Measurements from ENCODE around the gene RPL36. TPM values are rescaled to one million over a fixed set of nuclear protein-coding genes. Genes with fewer than 3 reads are reported as not detected.

Gene RPL36
- total RNA-seq, 2 experiments from 2014 or later = 1,487 to 1,524 TPM

GRCh38 chr19:5692723-5693194 is 2.7 kb downstream of the RPL36 start:
- CTCF ChIA-PET = no interaction called here
- DNase-seq = no peak

DNA sequence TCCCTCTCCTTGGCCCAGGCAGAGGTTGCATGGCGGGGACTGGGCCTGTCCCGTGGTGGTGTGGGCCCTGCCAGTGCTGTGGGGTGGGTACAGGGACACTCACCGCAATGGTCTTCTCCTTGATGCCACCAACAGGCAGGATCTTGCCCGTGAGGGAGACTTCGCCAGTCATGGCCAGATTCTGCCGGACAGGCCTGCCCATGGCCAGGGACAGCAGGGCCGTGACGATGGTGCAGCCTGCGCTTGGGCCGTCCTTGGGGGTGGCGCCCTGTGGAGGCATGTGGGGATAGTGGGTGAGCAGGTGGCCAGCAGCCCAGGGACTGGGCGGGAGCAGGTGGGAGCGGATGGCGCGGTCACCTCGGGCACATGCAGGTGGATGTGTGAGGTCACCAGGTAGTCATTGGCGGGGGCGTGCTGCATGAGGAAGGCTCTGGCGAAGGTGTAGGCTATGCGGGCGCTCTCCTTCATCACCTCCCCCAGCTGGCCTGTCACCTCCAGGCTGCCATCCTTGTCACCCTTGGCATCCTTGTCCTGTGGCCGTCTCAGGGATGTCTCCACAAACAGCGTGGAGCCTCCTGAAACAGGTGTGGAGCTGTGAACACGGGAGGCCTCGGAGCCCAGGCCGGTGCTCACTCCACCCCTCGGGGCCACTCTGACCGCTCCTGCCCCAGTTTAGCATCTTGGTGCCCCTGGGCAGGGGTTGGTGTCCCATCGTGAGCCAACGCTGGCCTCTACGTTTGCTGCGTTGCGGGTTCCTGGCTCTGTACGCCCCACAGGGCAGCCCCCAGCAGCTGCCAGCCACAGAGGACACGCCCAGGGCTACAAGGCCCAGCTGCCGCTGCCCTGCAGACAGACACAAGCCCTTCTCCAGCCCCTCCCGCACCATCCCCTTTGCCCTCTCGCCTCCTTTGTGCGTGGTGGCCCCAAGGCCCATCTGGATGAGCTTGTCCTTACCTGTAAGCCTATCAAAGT is 3.4 kb downstream of the RPL36 start:
- peak overlapping the region; percentile 35 for H3K4me3 Mint-ChIP-seq
- H3K36me3 Mint-ChIP-seq = peaks cover 51% of the 10 kb centered on the region
- CTCF ChIA-PET = no interaction called here
- intact Hi-C loops (cut with micrococcal nuclease) = no loop called here
- no peaks in the 10 kb centered on the region for H3K27me3 Mint-ChIP-seq
- no peaks in the 10 kb centered on the region for H3K9me3 Mint-ChIP-seq
- H3K27ac Mint-ChIP-seq = peak overlapping the region; percentile 18
- peaks cover 23% of the 10 kb centered on the region for H3K4me1 Mint-ChIP-seq (ENCODE audit: low read depth)
- POLR2A ChIA-PET = interaction anchor here (0.9 to 1.9 kb wide), 3 partner anchors 13 to 134 kb away, joined by 3 to 8 read pairs (median 3); no protein-coding TSS in a partner anchor
- DNase-seq = peak; percentile 26

More at GRCh38 chr19:5692723-5693194, 2.7 kb downstream of the RPL36 start:
- Mint-ChIP-seq H3K36me3 (peaks cover 46% of the 10 kb centered on the region), H3K9me3 (no peaks in the 10 kb centered on the region), H3K27ac (peak overlapping the region; percentile 85), H3K4me1 (ENCODE audit: low read depth) (peaks cover 28% of the 10 kb centered on the region), H3K27me3 (no peaks in the 10 kb centered on the region), H3K4me3 (peak overlapping the region; percentile 96)
- intact Hi-C loops (cut with micrococcal nuclease) = no loop called here
- POLR2A ChIA-PET = interaction anchor here (1.9 kb wide), 1 partner anchor 26 kb away, joined by 8 read pairs; no protein-coding TSS in a partner anchor

DNA sequence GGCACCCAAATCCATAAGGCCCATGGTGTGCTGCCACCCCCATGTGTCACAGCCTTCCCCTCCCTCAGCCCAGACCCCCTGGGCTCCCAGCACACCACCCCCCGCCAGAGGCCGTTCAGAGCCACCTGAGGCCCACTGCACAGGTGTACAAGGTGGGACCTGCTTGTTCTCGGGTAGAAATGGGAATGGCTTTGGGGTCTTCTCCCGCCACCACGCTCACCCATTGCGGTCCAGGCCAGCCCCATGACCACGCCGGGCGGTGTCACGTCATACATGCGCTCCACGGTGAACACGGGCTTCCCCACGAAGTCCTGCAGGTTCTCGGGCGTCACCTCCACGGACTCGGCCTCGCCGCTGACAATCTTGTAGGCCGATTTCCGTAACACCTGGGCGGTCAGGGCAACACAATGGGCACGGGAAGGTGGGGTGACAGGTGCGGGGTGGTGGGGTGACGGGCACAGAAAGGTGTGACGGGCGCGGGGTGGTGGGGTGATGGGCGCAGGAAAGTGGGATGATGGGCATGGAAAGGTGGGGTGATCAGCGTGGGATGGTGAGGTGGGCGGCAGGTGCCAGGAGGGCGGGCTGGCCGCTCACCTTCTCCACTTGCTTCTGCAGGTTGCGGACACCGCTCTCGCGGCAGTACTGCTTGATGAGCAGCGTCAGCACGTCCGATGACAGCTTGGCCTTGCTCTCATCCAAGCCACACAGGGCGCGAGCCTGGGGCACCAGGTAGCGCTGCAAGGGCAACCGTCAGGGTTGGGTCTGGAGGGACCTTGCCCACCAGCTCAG is 4.3 kb downstream of the RPL36 start:
- Mint-ChIP-seq H3K9me3 (no peaks in the 10 kb centered on the region), H3K27ac (peak overlapping the region; percentile 49), H3K4me3 (no peak overlapping the region), H3K36me3 (peaks cover 57% of the 10 kb centered on the region), H3K4me1 (ENCODE audit: low read depth) (peaks cover 22% of the 10 kb centered on the region), H3K27me3 (no peaks in the 10 kb centered on the region)
- intact Hi-C loops (cut with micrococcal nuclease) = no loop called here
- POLR2A ChIA-PET = interaction anchor here (0.9 to 1.9 kb wide), 3 partner anchors 12 to 133 kb away, joined by 3 to 8 read pairs (median 3); no protein-coding TSS in a partner anchor
- CTCF ChIA-PET = no interaction called here
- DNase-seq = no peak

DNA sequence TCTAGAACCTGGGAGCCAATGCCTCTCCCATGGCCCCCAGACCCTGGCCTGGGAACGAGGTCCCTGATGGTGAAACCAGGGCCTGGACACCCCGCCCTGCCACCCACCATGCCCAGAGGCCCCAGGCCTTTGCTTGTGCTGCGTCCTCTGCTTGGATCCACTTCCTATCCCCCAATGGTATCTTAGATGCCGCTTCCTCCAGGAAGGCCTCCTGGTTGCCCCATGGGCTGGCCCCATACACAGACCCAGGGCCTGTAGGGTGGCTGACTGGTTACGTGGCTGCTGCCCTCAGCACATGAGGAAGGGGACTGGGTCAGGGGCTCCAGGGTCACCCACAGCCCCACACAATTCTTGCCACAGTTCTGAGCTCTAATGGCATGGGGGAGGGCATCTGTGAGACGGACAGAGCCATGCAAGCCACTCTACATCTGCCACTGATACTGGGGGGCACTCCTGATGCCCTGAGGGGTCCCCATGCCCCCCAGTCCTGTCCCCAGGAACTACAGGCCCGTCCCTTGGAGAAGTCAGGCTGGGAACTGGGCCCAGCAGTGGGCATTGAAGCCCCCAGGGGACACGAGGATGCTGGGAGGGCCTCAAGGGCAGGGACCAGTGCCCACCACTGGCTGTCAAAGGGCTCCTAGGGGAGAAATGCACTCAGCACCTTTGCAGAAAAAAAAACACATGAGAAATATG is 5.0 kb downstream of the RPL36 start:
- intact Hi-C loops (cut with micrococcal nuclease) = no loop called here
- CTCF ChIA-PET = no interaction called here
- peaks cover 56% of the 10 kb centered on the region for H3K36me3 Mint-ChIP-seq
- no peak overlapping the region for H3K4me3 Mint-ChIP-seq
- H3K27ac Mint-ChIP-seq = peak overlapping the region; percentile 42
- H3K27me3 Mint-ChIP-seq = no peaks in the 10 kb centered on the region
- POLR2A ChIA-PET = interaction anchor here (1.1 to 1.9 kb wide), 2 partner anchors 8 to 23 kb away, joined by 3 to 8 read pairs; no protein-coding TSS in a partner anchor
- no peak for DNase-seq
- no peaks in the 10 kb centered on the region for H3K9me3 Mint-ChIP-seq
- peaks cover 18% of the 10 kb centered on the region for H3K4me1 Mint-ChIP-seq (ENCODE audit: low read depth)

DNA sequence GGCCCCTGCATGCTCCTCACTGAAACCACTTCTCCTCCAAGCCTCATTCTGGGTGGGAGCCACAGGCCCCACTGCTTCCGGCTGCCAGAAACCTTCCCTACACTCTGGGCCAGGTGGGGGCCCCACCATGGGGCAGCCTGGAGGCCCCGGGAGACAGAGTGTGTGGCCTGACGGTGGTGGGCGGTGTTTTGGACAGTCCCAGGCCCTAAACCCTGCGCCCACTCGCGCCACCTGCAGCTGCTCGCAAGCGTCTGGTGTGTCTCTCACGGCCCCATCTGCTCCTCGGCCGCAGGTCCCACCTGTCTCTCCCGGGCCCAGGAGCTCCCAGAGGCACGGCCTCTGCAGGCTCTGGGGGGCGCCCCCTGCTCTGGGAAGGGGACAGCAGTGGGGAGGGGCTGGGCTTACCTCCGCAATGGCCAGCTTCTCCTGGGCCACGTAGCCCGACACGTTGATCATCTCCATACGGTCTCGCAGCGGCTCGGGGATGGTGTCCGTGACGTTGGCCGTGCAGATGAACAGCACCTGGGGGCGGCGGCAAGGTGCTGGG is 5.6 kb downstream of the RPL36 start:
- CTCF ChIA-PET = no interaction called here
- intact Hi-C loops (cut with micrococcal nuclease) = no loop called here
- no peak overlapping the region for H3K27ac Mint-ChIP-seq

GRCh38 chr19:5696196-5697021 is 6.3 kb downstream of the RPL36 start:
- peak overlapping the region; percentile 45 for H3K27ac Mint-ChIP-seq
- ChIA-PET POLR2A (interaction anchor here (0.8 to 1.1 kb wide), 2 partner anchors 9 to 22 kb away, joined by 3 to 4 read pairs; no protein-coding TSS in a partner anchor), CTCF (no interaction called here)
- intact Hi-C loops (cut with micrococcal nuclease) = no loop called here
- no peaks in the 10 kb centered on the region for H3K27me3 Mint-ChIP-seq
- DNase-seq = no peak
- H3K4me3 Mint-ChIP-seq = no peak overlapping the region
- no peaks in the 10 kb centered on the region for H3K9me3 Mint-ChIP-seq
- peaks cover 53% of the 10 kb centered on the region for H3K36me3 Mint-ChIP-seq
- peaks cover 15% of the 10 kb centered on the region for H3K4me1 Mint-ChIP-seq (ENCODE audit: low read depth)

More for the DNA sequence above, 5.6 kb downstream of the RPL36 start:
- POLR2A ChIA-PET = interaction anchor here (0.8 to 1.1 kb wide), 2 partner anchors 9 to 22 kb away, joined by 3 to 4 read pairs; no protein-coding TSS in a partner anchor
- H3K9me3 Mint-ChIP-seq = no peaks in the 10 kb centered on the region
- H3K27me3 Mint-ChIP-seq = no peaks in the 10 kb centered on the region
- peaks cover 53% of the 10 kb centered on the region for H3K36me3 Mint-ChIP-seq
- no peak overlapping the region for H3K4me3 Mint-ChIP-seq
- H3K4me1 Mint-ChIP-seq (ENCODE audit: low read depth) = peaks cover 18% of the 10 kb centered on the region
- no peak for DNase-seq

DNA sequence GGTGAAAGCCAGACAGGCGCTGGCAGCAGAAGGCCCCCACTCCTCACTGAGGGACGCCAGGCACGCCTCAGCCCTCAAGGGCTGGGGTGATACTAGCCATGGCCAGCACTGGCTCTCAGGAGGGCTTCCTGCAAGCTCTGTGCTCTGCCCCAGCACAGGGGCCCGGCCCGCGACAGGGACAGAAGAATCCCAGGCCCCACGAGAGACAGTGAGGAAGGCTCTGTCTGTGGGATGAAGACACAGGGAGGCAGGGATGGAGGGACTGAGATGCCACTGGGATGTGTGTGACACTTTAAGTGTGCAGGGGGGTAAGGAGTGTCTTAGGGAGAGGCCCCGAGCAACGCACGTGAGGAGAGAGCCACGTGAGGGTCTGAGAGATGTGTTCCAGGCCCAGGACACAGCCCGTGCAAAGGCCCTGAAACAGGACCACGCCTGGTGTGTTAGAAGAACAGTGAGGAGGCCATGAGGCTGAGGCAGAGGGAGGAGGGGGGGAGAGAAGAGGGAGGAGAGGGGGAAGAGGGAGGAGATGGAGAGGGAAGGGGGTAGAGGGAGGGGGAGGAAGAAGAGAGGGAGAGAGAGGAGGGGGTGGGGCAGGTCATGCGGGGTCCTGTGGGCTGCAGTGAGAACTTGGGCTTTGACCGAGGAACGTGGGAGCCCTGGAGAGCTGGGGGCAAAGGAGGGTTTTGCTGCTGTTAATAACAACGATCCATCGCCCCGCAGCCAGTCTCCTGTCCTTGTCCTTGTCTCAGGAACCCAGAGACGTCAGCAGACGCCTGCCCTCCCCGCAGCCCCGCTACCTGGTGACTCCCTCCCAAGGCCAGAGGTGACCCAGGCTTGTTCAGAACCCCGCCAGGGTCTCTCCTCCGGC is 7.2 kb downstream of the RPL36 start:
- CTCF ChIA-PET = no interaction called here
- Mint-ChIP-seq H3K27me3 (no peaks in the 10 kb centered on the region), H3K9me3 (no peaks in the 10 kb centered on the region), H3K36me3 (peaks cover 49% of the 10 kb centered on the region), H3K27ac (peak overlapping the region; percentile 57), H3K4me3 (no peak overlapping the region), H3K4me1 (ENCODE audit: low read depth) (peaks cover 11% of the 10 kb centered on the region)
- intact Hi-C loops (cut with micrococcal nuclease) = no loop called here
- DNase-seq = no peak
- POLR2A ChIA-PET = interaction anchor here (1.0 kb wide), 1 partner anchor 19 kb away, joined by 3 read pairs; no protein-coding TSS in a partner anchor

- ChIA-PET POLR2A (interaction anchor here (1.0 kb wide), 1 partner anchor 18 kb away, joined by 3 read pairs; no protein-coding TSS in a partner anchor), CTCF (interaction anchor here (0.8 kb wide), 1 partner anchor 8 kb away, joined by 3 read pairs; no protein-coding TSS in a partner anchor)
- intact Hi-C loops (cut with micrococcal nuclease) = no loop called here
- H3K27me3 Mint-ChIP-seq = no peaks in the 10 kb centered on the region
- H3K4me1 Mint-ChIP-seq (ENCODE audit: low read depth) = peaks cover 4% of the 10 kb centered on the region
- peak overlapping the region; percentile 38 for H3K27ac Mint-ChIP-seq
- no peak overlapping the region for H3K4me3 Mint-ChIP-seq
- no peaks in the 10 kb centered on the region for H3K9me3 Mint-ChIP-seq
- DNase-seq = no peak
- peaks cover 43% of the 10 kb centered on the region for H3K36me3 Mint-ChIP-seq
These were observed 8.0 kb downstream of the RPL36 start for GRCh38 chr19:5697890-5698634.

- Mint-ChIP-seq H3K4me3 (no peak overlapping the region), H3K36me3 (peaks cover 45% of the 10 kb centered on the region), H3K27me3 (no peaks in the 10 kb centered on the region), H3K9me3 (no peaks in the 10 kb centered on the region), H3K27ac (peak overlapping the region; percentile 13), H3K4me1 (ENCODE audit: low read depth) (no peaks in the 10 kb centered on the region)
- POLR2A ChIA-PET = no interaction called here
- DNase-seq = no peak
- CTCF ChIA-PET = interaction anchor here (0.8 to 0.9 kb wide), 2 partner anchors 9 to 12 kb away, joined by 3 read pairs; no protein-coding TSS in a partner anchor
- intact Hi-C loops (cut with micrococcal nuclease) = no loop called here
These were observed 8.7 kb downstream of the RPL36 start for GRCh38 chr19:5698635-5699422.

All from activated CD4-positive, alpha-beta memory T cell treated with anti-CD3 and anti-CD28 coated beads for 36 hours (primary cell).